ENCODE data around the gene GALT. TPM values are rescaled to one million over a fixed set of nuclear protein-coding genes. Genes with fewer than 3 reads are reported as not detected.

The GALT gene
- total and polyA plus RNA-seq, 2 of the 13 experiments (the other 11 are each of a cell fraction or from before 2014, with no cell fraction given) = 40.4 to 46.3 TPM

- TF ChIP-seq ZNF432 (CRISPR knock-in tag; IDR thresholded peaks at IDR 0.05; ENCODE audit: borderline replicate concordance) (no peak), ZNF253 (CRISPR knock-in tag; IDR thresholded peaks at IDR 0.05; ENCODE audit: borderline replicate concordance) (no peak), ZNF883 (CRISPR knock-in tag; IDR thresholded peaks at IDR 0.05; ENCODE audit: not compliant biosample characterization) (no peak), ZNF317 (CRISPR knock-in tag; IDR thresholded peaks at IDR 0.05) (no peak; the same call in 1 of the 2 replicates), PCBP2 (optimal IDR thresholded peaks at IDR 0.05; ENCODE audit: low read depth, low read length, poor library complexity, severe bottlenecking) (no peak), ZNF564 (CRISPR knock-in tag; IDR thresholded peaks at IDR 0.05) (no peak), ZNF746 (CRISPR knock-in tag; IDR thresholded peaks at IDR 0.05) (peak; percentile 77; the same call in 1 of the 2 replicates), ZNF766 (CRISPR knock-in tag; IDR thresholded peaks at IDR 0.05; ENCODE audit: borderline replicate concordance) (no peak), FOXP1 (IDR thresholded peaks at IDR 0.05) (no peak), FOXP1 (CRISPR knock-in tag; IDR thresholded peaks at IDR 0.05) (peak; percentile 27; the same call in 1 of the 2 replicates), ADNP (CRISPR knock-in tag; IDR thresholded peaks at IDR 0.05) (0 out of 2 replicates have a peak, but pooled peaks have one; percentile 45), FOXA3 (CRISPR knock-in tag; IDR thresholded peaks at IDR 0.05) (peak; percentile 47; the same call in 1 of the 2 replicates), KLF9 (CRISPR knock-in tag; IDR thresholded peaks at IDR 0.05; ENCODE audit: low read depth) (peak; percentile 15; the same call in 1 of the 2 replicates), PHF8 (CRISPR knock-in tag; IDR thresholded peaks at IDR 0.05) (peak; percentile 46; the same call in 1 of the 2 replicates), ZFYVE20 (CRISPR knock-in tag; IDR thresholded peaks at IDR 0.05; ENCODE audit: borderline replicate concordance, low read depth) (no peak), ZNF530 (CRISPR knock-in tag; IDR thresholded peaks at IDR 0.05; ENCODE audit: low read depth) (no peak), SMARCC2 (IDR thresholded peaks at IDR 0.05) (no peak), NFIB (CRISPR knock-in tag; IDR thresholded peaks at IDR 0.05; ENCODE audit: borderline replicate concordance) (no peak), GPN1 (CRISPR knock-in tag; IDR thresholded peaks at IDR 0.05; ENCODE audit: borderline replicate concordance) (no peak), HBP1 (CRISPR knock-in tag; IDR thresholded peaks at IDR 0.05; ENCODE audit: low read depth) (no peak; the same call in 1 of the 2 replicates), ZMYM2 (CRISPR knock-in tag; IDR thresholded peaks at IDR 0.05) (0 out of 2 replicates have a peak, but pooled peaks have one; percentile 23), TEF (CRISPR knock-in tag; IDR thresholded peaks at IDR 0.05) (no peak), ZBTB4 (CRISPR knock-in tag; IDR thresholded peaks at IDR 0.05; ENCODE audit: borderline replicate concordance) (no peak)
- TF ChIP-seq, protein P1, sequence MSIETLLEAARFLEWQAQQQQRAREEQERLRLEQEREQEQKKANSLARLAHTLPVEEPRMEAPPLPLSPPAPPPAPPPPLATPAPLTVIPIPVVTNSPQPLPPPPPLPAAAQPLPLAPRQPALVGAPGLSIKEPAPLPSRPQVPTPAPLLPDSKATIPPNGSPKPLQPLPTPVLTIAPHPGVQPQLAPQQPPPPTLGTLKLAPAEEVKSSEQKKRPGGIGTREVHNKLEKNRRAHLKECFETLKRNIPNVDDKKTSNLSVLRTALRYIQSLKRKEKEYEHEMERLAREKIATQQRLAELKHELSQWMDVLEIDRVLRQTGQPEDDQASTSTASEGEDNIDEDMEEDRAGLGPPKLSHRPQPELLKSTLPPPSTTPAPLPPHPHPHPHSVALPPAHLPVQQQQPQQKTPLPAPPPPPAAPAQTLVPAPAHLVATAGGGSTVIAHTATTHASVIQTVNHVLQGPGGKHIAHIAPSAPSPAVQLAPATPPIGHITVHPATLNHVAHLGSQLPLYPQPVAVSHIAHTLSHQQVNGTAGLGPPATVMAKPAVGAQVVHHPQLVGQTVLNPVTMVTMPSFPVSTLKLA (IDR thresholded peaks at IDR 0.05) = 0 out of 2 replicates have a peak, but pooled peaks have one; percentile 5
Measured at GRCh38 chr9:34651876-34652601, 5.6 kb downstream of the GALT start, which contains the start of gene IL11RA (continued).

Data from HepG2 (cell line).